GM12892 (cell line): ENCODE data around the gene C19orf44.

Source experiments
- POLR2A ChIP-seq: IDR thresholded peaks from 2 replicates; pipeline ENCODE4 v1.6.1; 2011; ENCODE audit warnings: low read depth, low read length, control low read depth
- POLR2AphosphoS5 ChIP-seq: IDR thresholded peaks from 2 replicates; pipeline ENCODE4 v1.6.1; 2011; ENCODE audit warnings: low read depth, low read length, control low read depth

- TF ChIP-seq POLR2A (no peak), POLR2AphosphoS5 (no peak)
Measured at GRCh38 chr19:16477311-16477710, 18.9 kb upstream of the C19orf44 start.
